Limb (tissue), 2 donors: ENCODE data around the gene WNT2B.

ENCODE experiments used
- DNase-seq, 2 donors: peaks; one replicate each; pipeline ENCODE4 v3.0.0-alpha.2; 2016; ENCODE audit errors: extremely low spot score in 2 of 2

The WNT2B gene

GRCh38 chr1:112565800-112566199 lies 57.0 kb downstream of the WNT2B start:
- no peak for DNase-seq

GRCh38 chr1:112575154-112575804 lies 66.5 kb downstream of the WNT2B start:
- DNase-seq, result no peak

GRCh38 chr1:112576240-112576639 lies 67.5 kb downstream of the WNT2B start:
- DNase-seq, result no peak
